GM23248 (cell line): Measurements from ENCODE around the gene SAMSN1.

Experiments used
- EZH2 ChIP-seq: fragments of 200-600 bp; sonication (generic); IDR thresholded peaks from 2 replicates; pipeline ENCODE4 v1.6.1; 2018; ENCODE audit warnings: antibody characterized with exemption, mild to moderate bottlenecking; ENCODE audit not compliant: insufficient read depth, poor library complexity, severe bottlenecking
- EZH2phosphoT487 ChIP-seq: fragments of 200-600 bp; sonication (generic); IDR thresholded peaks from 2 replicates; pipeline ENCODE4 v1.6.1; 2018; ENCODE audit warnings: antibody characterized with exemption, moderate library complexity, mild to moderate bottlenecking, low read depth; ENCODE audit not compliant: insufficient read depth

GRCh38 chr21:14488672-14489204 is 57.4 kb downstream of the SAMSN1 start:
- no peak for TF ChIP-seq EZH2
- no peak for TF ChIP-seq EZH2phosphoT487
